Brain microvascular endothelial cell (primary cell): Measurements from ENCODE around the gene BTBD9.

Source experiments
- DNase-seq: peaks from one replicate; pipeline ENCODE4 v3.0.0-alpha.2; 2020
- H3K27ac ChIP-seq: fragments of 250-450 bp; sonication (Bioruptor Pico); 2 replicates; pipeline ENCODE4 v1.5.1; 2020; ENCODE audit warnings: mild to moderate bottlenecking, moderate library complexity
- H3K27me3 ChIP-seq: fragments of 250-450 bp; sonication (Bioruptor Pico); replicated peaks from 2 replicates; pipeline ENCODE4 v1.5.1; 2020; ENCODE audit warnings: mild to moderate bottlenecking
- H3K36me3 ChIP-seq: fragments of 250-450 bp; sonication (Bioruptor Pico); replicated peaks from 2 replicates; pipeline ENCODE4 v1.5.1; 2020; ENCODE audit warnings: mild to moderate bottlenecking
- H3K4me3 ChIP-seq: 2 replicates; pipeline ENCODE4 v1.5.1; 2011; ENCODE audit warnings: low read depth, mild to moderate bottlenecking, control low read depth, low read length, moderate library complexity
- CTCF ChIP-seq: IDR thresholded peaks from 2 replicates; pipeline ENCODE4 v1.5.1; 2011; ENCODE audit warnings: low read depth, mild to moderate bottlenecking, moderate library complexity, low read length, control low read depth, inconsistent platforms; ENCODE audit errors: missing control alignments
- in situ Hi-C: cut with HindIII; loops from 2 replicates; pipeline ENCODE4 v1.10.0; 2017; ENCODE audit warnings: low sequenced_read_pairs, low pct_ligation_motif_present

The BTBD9 gene

GRCh38 chr6:38612143-38612965, 27.4 kb downstream of the BTBD9 start:
- Histone ChIP-seq H3K27me3 (no peaks in the 10 kb centered on the region), H3K4me3 (no peak overlapping the region), H3K27ac (no peak overlapping the region), H3K36me3 (no peaks in the 10 kb centered on the region)
- TF ChIP-seq CTCF = no peak
- DNase-seq = no peak
- in situ Hi-C loops = no loop called here

GRCh38 chr6:38610050-38610625, 29.6 kb downstream of the BTBD9 start:
- Histone ChIP-seq H3K36me3 (no peaks in the 10 kb centered on the region), H3K4me3 (no peak overlapping the region), H3K27ac (no peak overlapping the region), H3K27me3 (no peaks in the 10 kb centered on the region)
- in situ Hi-C loops = no loop called here
- no peak for TF ChIP-seq CTCF
- DNase-seq = no peak

- in situ Hi-C loops = no loop called here
- peak; percentile 36 for DNase-seq
These were observed 35.0 kb downstream of the BTBD9 start for GRCh38 chr6:38604700-38605099.

GRCh38 chr6:38603966-38604365, 35.8 kb downstream of the BTBD9 start:
- Histone ChIP-seq H3K27me3 (no peaks in the 10 kb centered on the region), H3K4me3 (no peak overlapping the region), H3K27ac (peak overlapping the region; percentile 42), H3K36me3 (no peaks in the 10 kb centered on the region)
- in situ Hi-C loops = no loop called here
- no peak for TF ChIP-seq CTCF
- peak; percentile 45 for DNase-seq

More at GRCh38 chr6:38604700-38605099, 35.0 kb downstream of the BTBD9 start:
- Histone ChIP-seq H3K27ac (peak overlapping the region; percentile 42), H3K36me3 (no peaks in the 10 kb centered on the region), H3K27me3 (no peaks in the 10 kb centered on the region), H3K4me3 (no peak overlapping the region)
- no peak for TF ChIP-seq CTCF

GRCh38 chr6:38603496-38603895, 36.2 kb downstream of the BTBD9 start:
- H3K27ac ChIP-seq = no peak overlapping the region
- in situ Hi-C loops = no loop called here
- TF ChIP-seq CTCF = no peak
- H3K36me3 ChIP-seq = no peaks in the 10 kb centered on the region
- no peaks in the 10 kb centered on the region for H3K27me3 ChIP-seq
- no peak for DNase-seq
- no peak overlapping the region for H3K4me3 ChIP-seq
